Stomach (tissue), 4 donors: ENCODE measurements around the gene RAB6A.
"Not testable (repeated sequence)": the region's sequence is repeated elsewhere in the genome, so short reads cannot be mapped to it uniquely, and the experiment has no call there.

ENCODE experiments used
- EP300 ChIP-seq: sonication (generic); formaldehyde crosslinking; IDR thresholded peaks from one replicate; pipeline ENCODE4 v1.6.1; 2017; ENCODE audit warnings: antibody characterized with exemption
- TF ChIP-seq, protein P1 (sequence below), 7 experiments: fragments of 450-650 bp in 4 of 7; fragments of 200-600 bp in 3 of 7; sonication (generic) in 3 of 7; IDR thresholded peaks; one replicate each; pipeline ENCODE4 v1.5.1; 2016 to 2019; ENCODE audit warnings: antibody characterized with exemption in 7 of 7, control low read depth in 2 of 7, mild to moderate bottlenecking in 1 of 7

DNA sequence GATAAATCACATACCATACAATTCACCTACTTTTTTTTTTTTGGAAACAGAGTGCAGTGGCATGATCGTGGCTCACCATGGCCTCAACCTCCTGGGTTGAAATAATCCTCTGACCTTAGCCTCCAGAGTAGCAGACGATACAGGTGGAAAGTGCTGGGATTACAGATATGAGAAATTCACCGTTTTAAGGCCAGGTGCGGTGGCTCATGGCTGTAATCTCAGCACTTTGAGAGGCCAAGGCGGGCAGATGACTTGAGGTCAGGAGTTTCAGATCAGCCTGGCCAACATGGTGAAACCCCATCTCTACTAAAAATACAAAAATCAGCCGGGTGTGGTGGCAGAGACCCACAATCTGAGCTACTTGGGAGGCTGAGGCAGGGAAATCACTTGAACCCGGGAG lies 24.9 kb downstream of the RAB6A start:
- TF ChIP-seq, protein P1, sequence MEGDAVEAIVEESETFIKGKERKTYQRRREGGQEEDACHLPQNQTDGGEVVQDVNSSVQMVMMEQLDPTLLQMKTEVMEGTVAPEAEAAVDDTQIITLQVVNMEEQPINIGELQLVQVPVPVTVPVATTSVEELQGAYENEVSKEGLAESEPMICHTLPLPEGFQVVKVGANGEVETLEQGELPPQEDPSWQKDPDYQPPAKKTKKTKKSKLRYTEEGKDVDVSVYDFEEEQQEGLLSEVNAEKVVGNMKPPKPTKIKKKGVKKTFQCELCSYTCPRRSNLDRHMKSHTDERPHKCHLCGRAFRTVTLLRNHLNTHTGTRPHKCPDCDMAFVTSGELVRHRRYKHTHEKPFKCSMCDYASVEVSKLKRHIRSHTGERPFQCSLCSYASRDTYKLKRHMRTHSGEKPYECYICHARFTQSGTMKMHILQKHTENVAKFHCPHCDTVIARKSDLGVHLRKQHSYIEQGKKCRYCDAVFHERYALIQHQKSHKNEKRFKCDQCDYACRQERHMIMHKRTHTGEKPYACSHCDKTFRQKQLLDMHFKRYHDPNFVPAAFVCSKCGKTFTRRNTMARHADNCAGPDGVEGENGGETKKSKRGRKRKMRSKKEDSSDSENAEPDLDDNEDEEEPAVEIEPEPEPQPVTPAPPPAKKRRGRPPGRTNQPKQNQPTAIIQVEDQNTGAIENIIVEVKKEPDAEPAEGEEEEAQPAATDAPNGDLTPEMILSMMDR (IDR thresholded peaks at IDR 0.05): not testable (repeated sequence)
- TF ChIP-seq EP300: not testable (repeated sequence)
